Activated CD8-positive, alpha-beta memory T cell treated with anti-CD3 and anti-CD28 coated beads for 36 hours (primary cell): ENCODE data around the gene IRF5. TPM values are rescaled to one million over a fixed set of nuclear protein-coding genes. Genes with fewer than 3 reads are reported as not detected.
"Not testable (repeated sequence)": the region's sequence is repeated elsewhere in the genome, so short reads cannot be mapped to it uniquely, and the experiment has no call there.

Experiments
- CTCF ChIA-PET: fragments of 350-600 bp; sonication (Branson Sonifier 250); formaldehyde crosslinking; loops from one replicate; lab custom pipeline; 2021; ENCODE audit warnings: antibody characterized with exemption; lab: Charles Lee
- POLR2A ChIA-PET: fragments of 350-600 bp; sonication (Branson Sonifier 250); formaldehyde crosslinking; loops from one replicate; lab custom pipeline; 2021; ENCODE audit warnings: antibody characterized with exemption; lab: Charles Lee
- total RNA-seq, 2 experiments: library from RNA; stranded (reverse); gene quantifications; one replicate each; pipeline ENCODE4 v1.2.3, GENCODE V29; 2021

IRF5 gene
- total RNA-seq, 2 experiments from 2014 or later = 5.7 to 6.7 TPM

- POLR2A ChIA-PET = interaction anchor here (0.6 to 1.3 kb wide), 3 partner anchors 30 to 190 kb away, joined by 3 to 5 read pairs (median 4); no protein-coding TSS in a partner anchor
- CTCF ChIA-PET = interaction anchor here (0.8 to 1.2 kb wide), 4 partner anchors 8 to 159 kb away, joined by 3 to 5 read pairs (median 4); no protein-coding TSS in a partner anchor
These were observed 4.4 kb upstream of the IRF5 start for GRCh38 chr7:128933180-128933891.

GRCh38 chr7:128934361-128935341 lies 3.1 kb upstream of the IRF5 start:
- CTCF ChIA-PET = interaction anchor here (0.6 kb wide), 1 partner anchor 121 kb away, joined by 3 read pairs; no protein-coding TSS in a partner anchor
- POLR2A ChIA-PET = no interaction called here

- ChIA-PET POLR2A (no interaction called here), CTCF (interaction anchor here (0.6 kb wide), 1 partner anchor 120 kb away, joined by 3 read pairs; no protein-coding TSS in a partner anchor)
These were observed 2.4 kb upstream of the IRF5 start for GRCh38 chr7:128935342-128935730.

GRCh38 chr7:128936798-128937197 lies 929 bp upstream of the IRF5 start:
- CTCF ChIA-PET = interaction anchor here (0.8 kb wide), 1 partner anchor 54 kb away, joined by 3 read pairs; no protein-coding TSS in a partner anchor
- POLR2A ChIA-PET = no interaction called here

GRCh38 chr7:128937271-128937646 lies 468 bp upstream of the IRF5 start:
- ChIA-PET CTCF (interaction anchor here (0.6 to 1.2 kb wide), 3 partner anchors 54 to 219 kb away, joined by 3 to 4 read pairs (median 3); no protein-coding TSS in a partner anchor), POLR2A (no interaction called here)

- POLR2A ChIA-PET = interaction anchor here (0.6 kb wide), 1 partner anchor 486 kb away, joined by 3 read pairs; no protein-coding TSS in a partner anchor
- CTCF ChIA-PET = interaction anchor here (1.2 to 1.4 kb wide), 3 partner anchors 11 to 153 kb away, joined by 4 to 6 read pairs (median 4); no protein-coding TSS in a partner anchor
These were observed 882 bp downstream of the IRF5 start for GRCh38 chr7:128938544-128939074.

GRCh38 chr7:128939075-128939860 lies 1.5 kb downstream of the IRF5 start:
- CTCF ChIA-PET = interaction anchor here (1.1 to 1.4 kb wide), 3 partner anchors 10 to 592 kb away, joined by 3 to 6 read pairs (median 4); no protein-coding TSS in a partner anchor
- POLR2A ChIA-PET = interaction anchor here (0.6 kb wide), 1 partner anchor 486 kb away, joined by 3 read pairs; no protein-coding TSS in a partner anchor

GRCh38 chr7:128939861-128940410 lies 2.2 kb downstream of the IRF5 start:
- POLR2A ChIA-PET = no interaction called here
- CTCF ChIA-PET = interaction anchor here (1.1 to 1.4 kb wide), 4 partner anchors 9 to 593 kb away, joined by 3 to 6 read pairs (median 4); no protein-coding TSS in a partner anchor

- ChIA-PET POLR2A (interaction anchor here (0.5 kb wide), 1 partner anchor 10 kb away, joined by 3 read pairs; no protein-coding TSS in a partner anchor), CTCF (interaction anchor here (0.9 to 1.5 kb wide), 3 partner anchors 8 to 151 kb away, joined by 3 read pairs; no protein-coding TSS in a partner anchor)
These were observed 3.0 kb downstream of the IRF5 start for GRCh38 chr7:128940494-128941322.

GRCh38 chr7:128941323-128941890 lies 3.7 kb downstream of the IRF5 start:
- POLR2A ChIA-PET = interaction anchor here (0.5 kb wide), 1 partner anchor 10 kb away, joined by 3 read pairs; no protein-coding TSS in a partner anchor
- CTCF ChIA-PET = interaction anchor here (0.9 to 1.5 kb wide), 3 partner anchors 8 to 150 kb away, joined by 3 read pairs; no protein-coding TSS in a partner anchor

- ChIA-PET POLR2A (no interaction called here), CTCF (interaction anchor here (1.5 kb wide), 1 partner anchor 9 kb away, joined by 3 read pairs; no protein-coding TSS in a partner anchor)
These were observed 4.3 kb downstream of the IRF5 start for GRCh38 chr7:128941946-128942526.

- CTCF ChIA-PET = interaction anchor here (0.7 to 1.3 kb wide), 2 partner anchors 10 to 182 kb away, joined by 3 to 5 read pairs; no protein-coding TSS in a partner anchor
- POLR2A ChIA-PET = not testable (repeated sequence)
These were observed 5.5 kb downstream of the IRF5 start for GRCh38 chr7:128943251-128943650.

GRCh38 chr7:128944487-128945236 lies 6.9 kb downstream of the IRF5 start:
- POLR2A ChIA-PET = no interaction called here
- CTCF ChIA-PET = no interaction called here

GRCh38 chr7:128945668-128946366 lies 8.1 kb downstream of the IRF5 start:
- POLR2A ChIA-PET = no interaction called here
- CTCF ChIA-PET = no interaction called here
